ENCODE measurements around the gene CCL27. TPM values are rescaled to one million over a fixed set of nuclear protein-coding genes. Genes with fewer than 3 reads are reported as not detected.

Gene CCL27
- total and polyA plus RNA-seq, 8 donors = 0.58 to 1.3 TPM; not detected in 6

DNA sequence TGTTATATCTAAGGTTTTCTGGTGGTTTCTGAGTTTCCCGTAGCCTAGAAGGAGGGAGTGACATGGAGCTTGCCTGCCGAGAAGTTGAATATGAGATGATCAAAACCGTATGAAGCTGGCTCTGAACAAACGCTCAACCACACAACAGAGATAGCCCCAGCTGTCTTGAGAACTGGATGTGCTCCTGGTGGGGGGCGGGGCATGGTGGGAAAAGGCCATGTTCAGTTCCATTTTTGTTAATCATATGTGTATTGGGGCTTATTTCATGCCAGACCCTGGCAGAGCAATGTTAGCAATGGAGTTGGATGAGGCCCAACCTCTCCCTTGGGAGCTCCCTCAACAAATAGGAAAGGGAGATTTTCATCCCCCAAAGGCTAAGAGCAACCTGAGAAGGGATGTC, 23.8 kb upstream of the CCL27 start:
- Histone ChIP-seq H3K4me3 (no peak overlapping the region), H3K27ac (peak overlapping the region in 1 of 5 donors; percentile 4), H3K27me3 (no peaks in the 10 kb centered on the region), H3K4me1 (peaks cover 0 to 14% (median 10%) of the 10 kb centered on the region in 4 donors), H3K9me3 (no peaks in the 10 kb centered on the region), H3K36me3 (peaks cover 0 to 7% (median 4%) of the 10 kb centered on the region in 4 donors)
- intact Hi-C loops (cut with DNase I; ENCODE audit: low total_unique reads) = no loop called here
- DNase-seq = no peak
- TF ChIP-seq EP300 (IDR thresholded peaks at IDR 0.05) = no peak
- 67 to 82% (median 77%) methylated on average over 5 of the region's 5 CpGs for WGBS, 5 donors

DNA sequence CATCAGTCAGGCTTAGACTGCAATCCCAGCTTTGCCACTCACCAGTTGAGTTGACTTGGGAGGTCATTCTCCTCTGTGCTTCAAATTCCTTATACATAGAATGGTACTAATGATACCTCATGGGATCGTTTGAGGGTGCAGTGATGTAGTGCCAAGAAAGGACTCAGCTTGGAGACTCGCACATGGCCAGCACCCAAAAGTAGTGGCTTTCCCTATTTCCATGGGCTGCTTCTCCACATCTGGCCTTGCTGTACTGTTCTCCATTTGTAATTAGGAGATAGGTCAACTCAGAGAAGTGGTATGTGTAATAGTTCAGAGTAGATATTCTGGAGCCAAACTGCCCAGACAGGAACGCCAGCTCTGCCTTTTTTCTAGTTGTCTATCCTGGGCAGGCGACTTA, 23.1 kb upstream of the CCL27 start:
- Histone ChIP-seq H3K4me3 (no peak overlapping the region), H3K9me3 (no peaks in the 10 kb centered on the region), H3K27ac (peak overlapping the region in 1 of 5 donors; percentile 4), H3K4me1 (peaks cover 0 to 14% (median 7%) of the 10 kb centered on the region in 4 donors), H3K36me3 (peaks cover 0 to 12% (median 4%) of the 10 kb centered on the region in 4 donors), H3K27me3 (no peaks in the 10 kb centered on the region)
- WGBS, 5 donors = 73 to 90% (median 82%) methylated on average over 4 of the region's 4 CpGs
- TF ChIP-seq POLR2AphosphoS5 (IDR thresholded peaks at IDR 0.05) (no peak), POLR2A (IDR thresholded peaks at IDR 0.05) (no peak)
- TF ChIP-seq, protein P1, sequence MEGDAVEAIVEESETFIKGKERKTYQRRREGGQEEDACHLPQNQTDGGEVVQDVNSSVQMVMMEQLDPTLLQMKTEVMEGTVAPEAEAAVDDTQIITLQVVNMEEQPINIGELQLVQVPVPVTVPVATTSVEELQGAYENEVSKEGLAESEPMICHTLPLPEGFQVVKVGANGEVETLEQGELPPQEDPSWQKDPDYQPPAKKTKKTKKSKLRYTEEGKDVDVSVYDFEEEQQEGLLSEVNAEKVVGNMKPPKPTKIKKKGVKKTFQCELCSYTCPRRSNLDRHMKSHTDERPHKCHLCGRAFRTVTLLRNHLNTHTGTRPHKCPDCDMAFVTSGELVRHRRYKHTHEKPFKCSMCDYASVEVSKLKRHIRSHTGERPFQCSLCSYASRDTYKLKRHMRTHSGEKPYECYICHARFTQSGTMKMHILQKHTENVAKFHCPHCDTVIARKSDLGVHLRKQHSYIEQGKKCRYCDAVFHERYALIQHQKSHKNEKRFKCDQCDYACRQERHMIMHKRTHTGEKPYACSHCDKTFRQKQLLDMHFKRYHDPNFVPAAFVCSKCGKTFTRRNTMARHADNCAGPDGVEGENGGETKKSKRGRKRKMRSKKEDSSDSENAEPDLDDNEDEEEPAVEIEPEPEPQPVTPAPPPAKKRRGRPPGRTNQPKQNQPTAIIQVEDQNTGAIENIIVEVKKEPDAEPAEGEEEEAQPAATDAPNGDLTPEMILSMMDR (IDR thresholded peaks at IDR 0.05) = no peak
- intact Hi-C loops (cut with DNase I; ENCODE audit: low total_unique reads) = no loop called here
- no peak for DNase-seq

DNA sequence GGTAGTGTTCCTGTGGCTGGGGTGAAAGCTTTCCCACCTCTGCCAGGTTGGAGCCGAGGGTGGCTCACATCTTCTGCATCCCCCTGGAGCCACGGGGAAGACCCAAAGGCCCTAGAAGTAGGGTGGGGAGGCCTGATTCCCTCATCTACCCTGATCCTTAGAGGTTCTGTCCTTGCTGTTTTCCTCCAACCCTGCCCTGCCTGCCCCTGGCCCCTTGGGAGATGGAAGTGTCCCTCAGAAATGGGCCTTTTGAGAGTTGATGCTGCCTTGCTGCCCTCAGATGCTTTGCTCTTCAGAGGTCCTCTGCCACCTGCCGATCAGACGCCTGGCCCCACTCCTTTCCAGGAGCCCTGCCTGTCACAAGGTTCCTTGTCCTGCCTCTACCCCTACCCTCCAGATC, 22.4 kb upstream of the CCL27 start:
- 87 to 96% (median 94%) methylated on average over 4 of the region's 4 CpGs for WGBS, 5 donors
- DNase-seq = no peak
- Histone ChIP-seq H3K27me3 (no peaks in the 10 kb centered on the region), H3K9me3 (no peaks in the 10 kb centered on the region), H3K27ac (no peak overlapping the region), H3K36me3 (peaks cover 0 to 12% (median 4%) of the 10 kb centered on the region in 4 donors), H3K4me1 (peaks cover 0 to 14% (median 6%) of the 10 kb centered on the region in 4 donors), H3K4me3 (no peak overlapping the region)
- intact Hi-C loops (cut with DNase I; ENCODE audit: low total_unique reads) = no loop called here
- TF ChIP-seq POLR2A (IDR thresholded peaks at IDR 0.05) (no peak), POLR2AphosphoS5 (IDR thresholded peaks at IDR 0.05) (no peak), EP300 (IDR thresholded peaks at IDR 0.05) (no peak)
- TF ChIP-seq, protein P1 (IDR thresholded peaks at IDR 0.05) = no peak

DNA sequence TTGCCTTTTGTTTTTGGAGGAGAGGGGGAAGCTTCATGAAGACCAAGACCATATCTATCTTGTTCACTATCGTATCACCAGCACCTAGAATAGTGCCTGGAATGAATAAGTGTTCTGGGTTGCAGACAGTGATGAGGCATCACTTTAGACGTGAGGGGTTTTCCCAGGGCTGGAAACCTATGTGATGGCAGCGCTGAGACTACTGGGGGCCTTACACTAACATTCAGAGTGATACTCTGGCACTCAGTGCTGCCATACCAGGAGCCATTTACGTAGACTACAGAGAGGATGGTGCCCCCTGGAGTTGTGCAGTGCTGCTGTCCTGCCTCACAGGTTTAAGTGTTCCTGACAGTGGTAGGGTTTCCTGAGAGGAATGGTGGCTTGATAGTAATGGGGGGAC, 21.7 kb upstream of the CCL27 start:
- Histone ChIP-seq H3K9me3 (no peaks in the 10 kb centered on the region), H3K27ac (no peak overlapping the region), H3K4me3 (no peak overlapping the region), H3K4me1 (peaks cover 0 to 14% (median 6%) of the 10 kb centered on the region in 4 donors), H3K36me3 (peaks cover 0 to 12% (median 4%) of the 10 kb centered on the region in 4 donors), H3K27me3 (no peaks in the 10 kb centered on the region)
- TF ChIP-seq EP300 (IDR thresholded peaks at IDR 0.05) (no peak), POLR2A (IDR thresholded peaks at IDR 0.05) (no peak), POLR2AphosphoS5 (IDR thresholded peaks at IDR 0.05) (no peak)
- TF ChIP-seq, protein P1 (IDR thresholded peaks at IDR 0.05) = no peak
- DNase-seq = no peak
- WGBS, 5 donors = 81 to 93% (median 88%) methylated on average over 4 of the region's 4 CpGs
- intact Hi-C loops (cut with DNase I; ENCODE audit: low total_unique reads) = no loop called here

DNA sequence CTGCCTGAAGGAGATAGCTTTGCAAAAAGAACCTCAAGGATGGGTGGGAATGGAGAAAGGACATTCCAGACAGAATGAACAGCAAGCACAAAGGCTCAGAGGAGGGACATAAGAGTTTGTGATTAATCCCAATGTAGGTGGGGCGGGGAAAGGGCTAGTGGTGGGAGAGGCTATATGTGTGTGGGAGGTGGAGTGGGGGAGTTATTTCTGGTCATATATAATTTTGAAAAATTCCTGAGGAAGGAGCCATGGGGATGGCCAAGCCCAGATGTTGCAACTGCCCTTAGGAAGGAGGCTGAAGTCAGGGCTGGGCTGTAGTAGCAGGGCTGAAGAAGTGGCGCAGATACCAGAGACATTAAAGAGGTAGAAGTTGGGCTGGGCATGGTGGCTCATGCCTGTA, 13.4 kb upstream of the CCL27 start:
- DNase-seq = no peak
- Histone ChIP-seq H3K27ac (no peak overlapping the region), H3K9me3 (no peaks in the 10 kb centered on the region), H3K36me3 (peaks cover 0 to 2% (median 0%) of the 10 kb centered on the region in 4 donors), H3K4me3 (no peak overlapping the region), H3K27me3 (no peaks in the 10 kb centered on the region), H3K4me1 (no peaks in the 10 kb centered on the region)
- 95 to 100% (median 100%) methylated on average over 2 of the region's 2 CpGs for WGBS, 5 donors
- TF ChIP-seq POLR2AphosphoS5 (IDR thresholded peaks at IDR 0.05) (no peak), POLR2A (IDR thresholded peaks at IDR 0.05) (no peak), EP300 (IDR thresholded peaks at IDR 0.05) (no peak)
- TF ChIP-seq, protein P1 (IDR thresholded peaks at IDR 0.05) = no peak
- intact Hi-C loops (cut with DNase I; ENCODE audit: low total_unique reads) = no loop called here
